Endothelial cell of umbilical vein (primary cell): ENCODE data around the gene GSTM3. TPM values are rescaled to one million over a fixed set of nuclear protein-coding genes. Genes with fewer than 3 reads are reported as not detected.

Experiments
- BruUV-seq: library from RNA; stranded (reverse); fragments of 400-500 nt; replicated peaks from 2 replicates; lab custom pipeline; 2021; lab: Mats Ljungman, UMichigan
- CTCF ChIA-PET: fragments of 300-600, 350-600 bp; sonication (Branson Sonifier 250); formaldehyde crosslinking; loops from one replicate; lab custom pipeline; 2021; ENCODE audit warnings: antibody characterized with exemption, inconsistent platforms; lab: Charles Lee
- POLR2A ChIA-PET: fragments of 300-600, 350-600 bp; sonication (Branson Sonifier 250); formaldehyde crosslinking; loops from one replicate; lab custom pipeline; 2021; ENCODE audit warnings: antibody characterized with exemption, inconsistent platforms; lab: Charles Lee
- DNase-seq: peaks from one replicate; pipeline ENCODE4 v3.0.0-alpha.2; 2011; ENCODE audit warnings: low read depth, low spot score
- FAIRE-seq: peaks from 2 replicates; lab custom pipeline; 2011; peaks lifted over from hg19 to GRCh38; lab: Jason Lieb, UNC
- H2AFZ ChIP-seq: 2 replicates; pipeline ENCODE4 v1.6.0; 2012; ENCODE audit warnings: low read depth, low read length, control low read depth, inconsistent platforms
- H3K27ac ChIP-seq: 2 replicates; pipeline ENCODE4 v1.5.1; 2011; ENCODE audit warnings: low read depth, mild to moderate bottlenecking, control low read depth, low read length, moderate library complexity; ENCODE audit not compliant: insufficient read depth
- H3K27me3 ChIP-seq, 2 experiments: 2 replicates each; pipeline versions ENCODE4 v1.6.0 to v1.6.1; 2011; ENCODE audit warnings: low read length in 2 of 2, mixed read lengths in 1 of 2; ENCODE audit not compliant: control insufficient read depth in 2 of 2, insufficient read depth in 2 of 2
- H3K36me3 ChIP-seq, 2 experiments: 2 replicates in 1 of 2; 3 replicates in 1 of 2; pipeline ENCODE4 v1.5.1; 2011; ENCODE audit warnings: low read length in 2 of 2, mild to moderate bottlenecking in 1 of 2, moderate library complexity in 1 of 2; ENCODE audit not compliant: control insufficient read depth in 2 of 2, insufficient read depth in 2 of 2; ENCODE audit errors: extremely low read depth in 1 of 2
- H3K4me1 ChIP-seq: 3 replicates; pipeline ENCODE4 v1.5.1; 2011; ENCODE audit warnings: mild to moderate bottlenecking, low read length; ENCODE audit not compliant: control insufficient read depth, insufficient read depth; ENCODE audit errors: extremely low read depth
- H3K4me2 ChIP-seq: 2 replicates; pipeline ENCODE4 v1.6.1; 2011; ENCODE audit warnings: low read length, control low read depth, mixed read lengths; ENCODE audit not compliant: insufficient read depth
- H3K4me3 ChIP-seq, 3 experiments: fragments of 200-600 bp in 1 of 3; sonication (generic), shearing (Covaris generic) in 1 of 3; replicated peaks in 1 of 3; 2 replicates each; pipeline ENCODE4 v1.5.1; 2011 to 2016; ENCODE audit warnings: control low read depth in 3 of 3, low read length in 3 of 3, mild to moderate bottlenecking in 2 of 3, inconsistent platforms in 1 of 3, low read depth in 1 of 3, moderate library complexity in 1 of 3; ENCODE audit not compliant: insufficient read depth in 1 of 3
- H3K79me2 ChIP-seq: 2 replicates; pipeline ENCODE4 v1.6.0; 2012; ENCODE audit warnings: low read length, inconsistent platforms; ENCODE audit not compliant: control insufficient read depth, insufficient read depth
- H3K9ac ChIP-seq: replicated peaks from 2 replicates; pipeline ENCODE3; 2011; ENCODE audit warnings: low read length, control low read depth; ENCODE audit not compliant: insufficient read depth; ENCODE audit errors: extremely low read depth
- H3K9me1 ChIP-seq: replicated peaks from 3 replicates; pipeline ENCODE4 v1.6.0; 2011; ENCODE audit warnings: mild to moderate bottlenecking, low read length; ENCODE audit not compliant: control insufficient read depth, insufficient read depth; ENCODE audit errors: extremely low read depth
- H3K9me3 ChIP-seq: replicated peaks from 2 replicates; pipeline ENCODE4 v1.5.1; 2012; ENCODE audit warnings: low read length, inconsistent platforms; ENCODE audit not compliant: control insufficient read depth, insufficient read depth
- H4K20me1 ChIP-seq: replicated peaks from 2 replicates; pipeline ENCODE3; 2011; ENCODE audit warnings: mild to moderate bottlenecking, low read length; ENCODE audit not compliant: control insufficient read depth, insufficient read depth; ENCODE audit errors: extremely low read depth
- CTCF ChIP-seq, 2 donors: IDR thresholded peaks; 1 replicate in 1 of 2; 2 replicates in 1 of 2; pipeline ENCODE4 v1.5.1; 2011; ENCODE audit warnings: low read length in 2 of 2, mild to moderate bottlenecking in 2 of 2, moderate library complexity in 2 of 2, control low read depth in 1 of 2, inconsistent platforms in 1 of 2, low read depth in 1 of 2; ENCODE audit not compliant: insufficient read depth in 1 of 2; ENCODE audit errors: extremely low read depth in 1 of 2
- EZH2 ChIP-seq: IDR thresholded peaks from 2 replicates; pipeline ENCODE4 v1.6.1; 2012; ENCODE audit warnings: borderline replicate concordance, low read depth, mild to moderate bottlenecking, moderate library complexity, low read length, inconsistent platforms; ENCODE audit not compliant: severe bottlenecking
- FOS ChIP-seq: IDR thresholded peaks from 2 replicates; pipeline ENCODE4 v1.6.1; 2011; ENCODE audit warnings: mild to moderate bottlenecking, low read length, moderate library complexity, borderline replicate concordance; ENCODE audit not compliant: insufficient read depth
- GATA2 ChIP-seq: IDR thresholded peaks from 2 replicates; pipeline ENCODE4 v1.7.0; 2011; ENCODE audit warnings: low read depth, mild to moderate bottlenecking, moderate library complexity, mixed read lengths, low read length; ENCODE audit not compliant: insufficient read length, insufficient read depth
- JUN ChIP-seq: IDR thresholded peaks from 2 replicates; pipeline ENCODE4 v1.6.1; 2011; ENCODE audit warnings: borderline replicate concordance, low read depth; ENCODE audit not compliant: insufficient read length, insufficient read depth
- MYC ChIP-seq: IDR thresholded peaks from one replicate; pipeline ENCODE4 v1.6.1; 2011; ENCODE audit warnings: mild to moderate bottlenecking, low read depth, low read length
- POLR2AphosphoS5 ChIP-seq: IDR thresholded peaks from 2 replicates; pipeline ENCODE4 v1.6.1; 2012; ENCODE audit warnings: low read depth, mild to moderate bottlenecking, control low read depth, low read length, moderate library complexity; ENCODE audit not compliant: insufficient read depth
- dilution Hi-C: fragments of 300-500 bp; cut with MboI; formaldehyde crosslinking; loops from one replicate; pipeline ENCODE4 v1.15.0; 2019; ENCODE audit warnings: low sequenced_read_pairs; ENCODE audit not compliant: extremely low pct_ligation_motif_present
- intact Hi-C: fragments of 100-400 bp; cut with micrococcal nuclease; formaldehyde crosslinking; loops from one replicate; pipeline ENCODE4 v1.10.0; 2022
- polyA plus RNA-seq, 4 experiments: library from polyadenylated mRNA; depleted of rRNA in 3 of 4; stranded (reverse) in 3 of 4; unstranded in 1 of 4; fragments of >200 nt; gene quantifications; 2 replicates each; pipeline versions ENCODE4 v1.2.1 to v1.2.3, GENCODE V29; 2011 to 2012; ENCODE audit warnings: missing spikeins in 1 of 4
- total RNA-seq: library from RNA; stranded (reverse); gene quantifications from 2 replicates; pipeline ENCODE4 v1.2.3, GENCODE V29; 2021
- TF ChIP-seq, protein P1 (sequence below): IDR thresholded peaks from 2 replicates; pipeline ENCODE4 v1.6.1; 2011; ENCODE audit not compliant: insufficient read depth, insufficient read length

The GSTM3 gene
- total and polyA plus RNA-seq, 2 donors (not counting 3 experiments of a cell fraction or from before 2014, with no cell fraction given): 27.9 to 52.0 TPM

DNA sequence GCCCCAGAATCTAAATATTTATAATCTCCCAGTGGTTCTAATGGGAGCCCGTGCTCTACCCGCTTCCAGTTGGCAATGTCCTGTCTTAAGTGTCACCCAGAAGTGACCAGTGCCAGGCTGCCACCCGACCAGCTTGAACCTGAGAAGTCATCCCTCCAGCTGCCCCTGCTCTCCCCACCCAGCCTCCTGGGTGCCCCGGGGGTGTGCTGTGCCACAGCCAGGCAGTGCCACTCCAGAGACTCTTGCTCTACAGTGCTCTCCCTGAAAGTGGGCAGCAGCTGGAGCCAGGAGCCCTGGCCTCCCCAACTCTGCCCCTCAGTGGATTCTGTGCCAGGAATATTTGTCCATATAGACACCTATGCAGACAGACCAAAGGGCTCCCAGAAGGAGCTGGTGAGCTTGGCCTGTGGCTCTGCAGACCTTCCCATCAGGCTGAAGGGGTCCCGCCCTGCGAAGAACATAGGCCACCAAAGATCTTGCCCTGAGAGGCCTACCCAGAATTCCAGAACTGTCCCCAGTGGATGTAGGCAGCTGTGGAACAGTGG, 31.9 kb upstream of the GSTM3 start:
- H3K27ac ChIP-seq: no peak overlapping the region
- H3K9ac ChIP-seq: no peak overlapping the region
- TF ChIP-seq EZH2 (no peak), JUN (no peak), CTCF (IDR thresholded peaks at IDR 0.05; ENCODE audit: extremely low read depth in 1 of 2, insufficient read depth in 1 of 2, low read depth in 1 of 2, low read length in 2 of 2) (no peak), GATA2 (no peak), FOS (no peak), POLR2AphosphoS5 (no peak), MYC (no peak)
- TF ChIP-seq, protein P1, sequence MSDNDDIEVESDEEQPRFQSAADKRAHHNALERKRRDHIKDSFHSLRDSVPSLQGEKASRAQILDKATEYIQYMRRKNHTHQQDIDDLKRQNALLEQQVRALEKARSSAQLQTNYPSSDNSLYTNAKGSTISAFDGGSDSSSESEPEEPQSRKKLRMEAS: no peak
- no peaks in the 10 kb centered on the region for H3K4me1 ChIP-seq
- FAIRE-seq (no peak), DNase-seq (no peak)
- ChIA-PET CTCF (interaction anchor here (1.0 to 17.2 kb wide), 13 partner anchors 12 to 231 kb away, joined by 3 to 807 read pairs (median 7); partner anchors contain the start of gene AHCYL1), POLR2A (no interaction called here)
- H3K9me1 ChIP-seq: no peaks in the 10 kb centered on the region
- H3K36me3 ChIP-seq: no peaks in the 10 kb centered on the region
- H3K4me3 ChIP-seq: no peak overlapping the region
- no peaks in the 10 kb centered on the region for H3K79me2 ChIP-seq
- no peak overlapping the region for H2AFZ ChIP-seq
- intact Hi-C loops (loop anchor here (1.0 kb wide), 3 partner anchors 54 to 226 kb away; no protein-coding TSS in a partner anchor), dilution Hi-C loops (no loop called here)
- no peak overlapping the region for H3K4me2 ChIP-seq
- peaks cover 0 to 4% of the 10 kb centered on the region in 2 experiments for H3K27me3 ChIP-seq
- no TSS peak for BruUV-seq
- H4K20me1 ChIP-seq: no peaks in the 10 kb centered on the region
- no peaks in the 10 kb centered on the region for H3K9me3 ChIP-seq
